HG03025 (cell line): ENCODE data around the gene ATG9B.

Source experiments
- ATAC-seq: cut with Tn5 transposase; IDR thresholded peaks from one replicate; pipeline ENCODE4 v1.9.1; 2021; ENCODE audit warnings: mild to moderate bottlenecking, moderate library complexity; ENCODE audit not compliant: unreplicated experiment, low FRiP score

ATG9B gene

GRCh38 chr7:150971242-150972022 lies 52.9 kb downstream of the ATG9B start:
- ATAC-seq = no peak

- ATAC-seq = no peak
Measured at GRCh38 chr7:150970424-150970823, 53.9 kb downstream of the ATG9B start.

GRCh38 chr7:150969475-150969874 lies 54.8 kb downstream of the ATG9B start:
- ATAC-seq = no peak

- ATAC-seq = no peak
Measured at GRCh38 chr7:150968734-150969372, 55.4 kb downstream of the ATG9B start.

GRCh38 chr7:150968056-150968733 lies 56.1 kb downstream of the ATG9B start:
- no peak for ATAC-seq

GRCh38 chr7:150967349-150967748 lies 56.9 kb downstream of the ATG9B start:
- no peak for ATAC-seq

- ATAC-seq = no peak
Measured at GRCh38 chr7:150966002-150966401, 58.3 kb downstream of the ATG9B start.

- ATAC-seq = no peak
Measured at GRCh38 chr7:150965273-150965830, 58.9 kb downstream of the ATG9B start.
